NB4 (cell line): ENCODE data around the gene LINGO3.

ENCODE experiments used
- DNase-seq: peaks from one replicate; pipeline ENCODE4 v3.0.0; 2010; ENCODE audit warnings: low read depth
- H3K4me3 ChIP-seq: one replicate; pipeline ENCODE4 v1.5.1; 2011; ENCODE audit warnings: mild to moderate bottlenecking, low read depth, low read length, moderate library complexity
- MYC ChIP-seq: IDR thresholded peaks from 2 replicates; pipeline ENCODE4 v1.6.1; 2011; ENCODE audit warnings: low read depth, low read length
- POLR2A ChIP-seq: IDR thresholded peaks from 2 replicates; pipeline ENCODE4 v1.6.1; 2011; ENCODE audit warnings: mild to moderate bottlenecking; ENCODE audit not compliant: insufficient read length; ENCODE audit errors: extremely low read depth
- TF ChIP-seq, protein P1 (sequence below): IDR thresholded peaks from 2 replicates; pipeline ENCODE4 v1.6.1; 2011; ENCODE audit warnings: low read depth, low read length
- TF ChIP-seq, protein P2 (sequence below): IDR thresholded peaks from one replicate; pipeline ENCODE4 v1.5.1; 2012; ENCODE audit warnings: low read depth, low read length

The LINGO3 gene

DNA sequence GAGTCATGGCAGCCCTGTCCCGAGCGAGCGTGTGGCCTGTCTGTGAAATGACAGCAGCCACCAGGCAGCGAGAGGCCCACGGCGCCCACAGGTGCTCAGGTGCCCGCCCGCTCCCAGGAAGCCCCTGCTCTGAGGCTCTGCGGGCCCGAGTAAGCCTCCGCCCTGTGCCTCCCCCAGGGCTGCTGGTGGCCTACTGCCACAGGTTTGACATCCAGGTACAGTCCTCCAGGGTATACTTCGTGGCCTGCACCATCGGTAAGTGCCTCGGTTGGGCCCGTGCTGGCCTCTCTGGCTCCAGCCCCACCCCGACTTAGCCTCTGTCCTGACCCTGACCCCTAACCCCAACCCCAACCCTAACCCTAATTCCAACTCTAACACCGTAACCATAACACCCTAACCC lies 37.1 kb upstream of the LINGO3 start:
- DNase-seq: no peak
- no peak overlapping the region for H3K4me3 ChIP-seq
- TF ChIP-seq, protein P1, sequence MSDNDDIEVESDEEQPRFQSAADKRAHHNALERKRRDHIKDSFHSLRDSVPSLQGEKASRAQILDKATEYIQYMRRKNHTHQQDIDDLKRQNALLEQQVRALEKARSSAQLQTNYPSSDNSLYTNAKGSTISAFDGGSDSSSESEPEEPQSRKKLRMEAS: no peak
- TF ChIP-seq MYC (no peak), POLR2A (no peak)
- TF ChIP-seq, protein P2, sequence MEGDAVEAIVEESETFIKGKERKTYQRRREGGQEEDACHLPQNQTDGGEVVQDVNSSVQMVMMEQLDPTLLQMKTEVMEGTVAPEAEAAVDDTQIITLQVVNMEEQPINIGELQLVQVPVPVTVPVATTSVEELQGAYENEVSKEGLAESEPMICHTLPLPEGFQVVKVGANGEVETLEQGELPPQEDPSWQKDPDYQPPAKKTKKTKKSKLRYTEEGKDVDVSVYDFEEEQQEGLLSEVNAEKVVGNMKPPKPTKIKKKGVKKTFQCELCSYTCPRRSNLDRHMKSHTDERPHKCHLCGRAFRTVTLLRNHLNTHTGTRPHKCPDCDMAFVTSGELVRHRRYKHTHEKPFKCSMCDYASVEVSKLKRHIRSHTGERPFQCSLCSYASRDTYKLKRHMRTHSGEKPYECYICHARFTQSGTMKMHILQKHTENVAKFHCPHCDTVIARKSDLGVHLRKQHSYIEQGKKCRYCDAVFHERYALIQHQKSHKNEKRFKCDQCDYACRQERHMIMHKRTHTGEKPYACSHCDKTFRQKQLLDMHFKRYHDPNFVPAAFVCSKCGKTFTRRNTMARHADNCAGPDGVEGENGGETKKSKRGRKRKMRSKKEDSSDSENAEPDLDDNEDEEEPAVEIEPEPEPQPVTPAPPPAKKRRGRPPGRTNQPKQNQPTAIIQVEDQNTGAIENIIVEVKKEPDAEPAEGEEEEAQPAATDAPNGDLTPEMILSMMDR: no peak

DNA sequence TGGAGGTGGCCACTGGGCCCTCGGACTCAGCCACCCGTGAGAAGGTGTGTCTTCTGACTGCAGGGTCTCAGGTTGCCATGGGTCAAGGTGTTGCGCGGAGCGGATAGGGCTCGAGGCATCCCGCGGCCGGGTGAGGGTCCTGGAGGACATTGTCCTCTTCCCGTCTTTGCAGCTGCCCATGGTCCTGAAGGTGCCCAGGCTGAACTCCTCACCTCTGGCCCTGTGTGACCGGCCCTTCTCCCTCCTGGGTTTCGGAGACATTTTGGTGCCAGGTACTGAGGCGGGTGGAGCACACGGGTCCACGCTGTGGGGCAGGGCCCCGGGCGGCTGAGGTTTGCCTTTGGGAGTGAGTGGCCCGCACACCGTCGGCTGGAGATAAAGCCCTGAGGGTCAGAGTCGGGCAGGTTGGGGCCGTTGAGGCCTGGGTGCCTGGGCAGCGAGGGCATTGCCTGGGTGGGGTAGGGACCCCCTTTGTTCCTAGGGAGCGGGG lies 36.5 kb upstream of the LINGO3 start:
- TF ChIP-seq, protein P2: no peak
- TF ChIP-seq, protein P1: no peak
- TF ChIP-seq POLR2A (no peak), MYC (no peak)
- no peak overlapping the region for H3K4me3 ChIP-seq
- no peak for DNase-seq

DNA sequence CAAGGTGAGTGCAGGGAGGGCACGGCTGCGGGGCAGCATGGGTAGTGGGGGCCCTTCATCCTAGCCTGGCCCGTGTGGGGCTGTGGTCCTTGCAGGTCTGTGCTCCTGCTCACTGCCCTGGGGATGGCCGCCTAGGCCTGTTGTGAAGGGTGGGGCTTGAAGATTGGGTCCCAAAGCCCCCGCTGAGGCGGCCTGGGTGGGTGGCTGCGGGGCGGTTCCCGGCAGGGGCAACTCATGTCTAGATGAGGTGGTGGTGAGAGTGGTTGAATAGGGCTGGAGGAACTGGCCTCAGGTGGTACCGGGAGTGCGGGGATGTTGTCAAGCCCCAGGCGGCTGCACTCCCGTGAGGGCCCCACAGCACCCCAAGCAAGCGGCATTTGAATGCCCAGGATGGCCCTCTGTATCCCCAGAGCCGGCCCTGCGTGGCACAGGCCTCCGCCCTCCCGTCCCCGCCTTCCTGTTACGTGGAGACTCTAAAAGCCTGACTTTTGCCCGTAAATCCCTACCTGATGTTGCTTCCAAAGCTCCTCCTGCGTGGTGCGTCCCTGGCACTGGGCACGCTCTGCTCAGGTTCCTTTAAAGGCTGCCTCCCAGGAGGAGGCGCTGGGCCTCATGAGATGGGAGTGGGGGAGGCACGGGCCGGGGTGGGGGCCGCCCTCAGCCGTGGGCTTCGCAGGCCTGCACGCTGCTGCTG lies 35.5 kb upstream of the LINGO3 start:
- TF ChIP-seq POLR2A (no peak), MYC (no peak)
- TF ChIP-seq, protein P2: no peak
- TF ChIP-seq, protein P1: no peak
- no peak overlapping the region for H3K4me3 ChIP-seq
- DNase-seq: no peak

DNA sequence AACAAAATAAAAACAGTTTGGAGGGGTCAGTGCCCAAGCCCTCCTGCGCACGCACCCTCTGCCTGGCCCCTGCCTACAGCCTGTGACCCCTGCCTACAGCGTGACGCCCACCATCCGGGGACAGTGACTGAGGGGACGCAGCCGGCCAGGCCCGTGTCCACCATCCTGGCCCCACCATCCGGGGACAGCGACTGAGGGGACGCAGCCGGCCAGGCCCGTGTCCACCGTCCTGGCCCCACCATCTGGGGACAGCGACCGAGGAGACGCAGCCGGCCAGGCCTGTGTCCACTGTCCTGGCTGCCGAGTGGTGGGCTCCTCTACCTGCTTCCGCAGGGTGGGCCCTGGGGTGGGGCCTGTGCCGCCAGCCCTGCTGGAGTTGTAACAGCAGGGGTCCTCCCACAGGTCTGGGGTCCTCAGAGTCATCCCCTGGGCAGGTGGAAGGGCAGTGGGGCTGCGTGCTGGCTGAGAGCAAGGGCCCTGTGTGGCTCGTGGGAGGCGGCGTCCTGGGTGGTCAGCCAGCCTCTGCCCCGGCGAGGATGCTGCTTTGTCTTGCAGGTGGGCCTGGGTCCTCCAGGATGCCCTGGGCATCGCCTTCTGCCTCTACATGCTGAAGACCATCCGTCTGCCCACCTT lies 34.8 kb upstream of the LINGO3 start:
- TF ChIP-seq, protein P2: no peak
- no peak for TF ChIP-seq POLR2A
- TF ChIP-seq, protein P1: no peak
- no peak for TF ChIP-seq MYC
- no peak for DNase-seq
- H3K4me3 ChIP-seq: no peak overlapping the region

DNA sequence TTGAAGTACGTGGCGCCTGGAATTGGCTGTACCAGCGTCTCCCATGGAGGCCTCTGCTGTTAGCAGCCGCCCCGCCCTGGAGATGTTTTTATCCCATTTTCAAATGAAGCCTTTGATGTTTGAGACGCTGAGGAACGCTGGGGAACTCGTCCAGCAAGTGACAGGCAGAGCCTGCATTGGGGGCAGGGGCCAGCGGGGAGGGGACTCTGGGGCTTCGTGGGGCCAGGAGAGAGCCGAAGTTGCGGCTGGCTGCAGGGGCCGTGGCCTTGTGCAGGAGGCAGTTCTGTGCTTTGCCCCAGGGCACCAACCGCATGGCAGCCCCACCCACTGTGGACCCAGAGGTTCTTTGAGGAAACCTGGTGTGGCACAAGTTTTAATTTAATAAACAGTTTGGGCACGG lies 34.0 kb upstream of the LINGO3 start:
- H3K4me3 ChIP-seq: no peak overlapping the region
- DNase-seq: no peak
- TF ChIP-seq MYC (no peak), POLR2A (no peak)
- TF ChIP-seq, protein P2: no peak
- TF ChIP-seq, protein P1: no peak
